Transverse colon (tissue), 4 donors: ENCODE results near the gene KCNN2.

Experiments used
- POLR2AphosphoS5 ChIP-seq, 3 donors: sonication (generic); formaldehyde crosslinking; IDR thresholded peaks; one replicate each; pipeline ENCODE4 v1.6.1; 2016; ENCODE audit warnings: antibody characterized with exemption in 3 of 3
- TF ChIP-seq, protein P1 (sequence below), 5 experiments: fragments of 200-600 bp in 3 of 5; fragments of 450-650 bp in 2 of 5; sonication (generic) in 3 of 5; IDR thresholded peaks; 1 replicate in 2 of 5; 2 replicates in 3 of 5; pipeline ENCODE4 v1.5.1; 2016 to 2017; ENCODE audit warnings: antibody characterized with exemption in 5 of 5, inconsistent platforms in 3 of 5, mild to moderate bottlenecking in 2 of 5, moderate library complexity in 1 of 5

DNA sequence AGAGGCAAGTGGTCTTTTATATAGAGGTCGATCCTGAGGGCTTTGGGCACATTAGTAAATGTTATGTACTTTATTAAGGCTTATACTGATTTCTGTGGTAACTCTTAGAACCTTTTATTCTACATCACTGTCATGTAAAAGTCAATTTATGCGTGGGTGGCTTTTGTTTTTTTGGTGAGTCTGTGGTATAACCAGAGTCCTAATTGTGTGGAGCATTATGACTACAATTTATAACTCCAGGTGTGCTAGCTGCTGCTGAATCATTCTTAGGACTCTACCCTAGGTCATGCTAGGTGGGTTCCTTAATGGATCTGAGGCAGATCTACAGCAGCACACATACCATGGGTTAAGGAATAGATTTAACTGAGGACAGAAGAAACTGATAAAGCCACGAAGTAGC is 33.9 kb upstream of the KCNN2 start:
- TF ChIP-seq, protein P1, sequence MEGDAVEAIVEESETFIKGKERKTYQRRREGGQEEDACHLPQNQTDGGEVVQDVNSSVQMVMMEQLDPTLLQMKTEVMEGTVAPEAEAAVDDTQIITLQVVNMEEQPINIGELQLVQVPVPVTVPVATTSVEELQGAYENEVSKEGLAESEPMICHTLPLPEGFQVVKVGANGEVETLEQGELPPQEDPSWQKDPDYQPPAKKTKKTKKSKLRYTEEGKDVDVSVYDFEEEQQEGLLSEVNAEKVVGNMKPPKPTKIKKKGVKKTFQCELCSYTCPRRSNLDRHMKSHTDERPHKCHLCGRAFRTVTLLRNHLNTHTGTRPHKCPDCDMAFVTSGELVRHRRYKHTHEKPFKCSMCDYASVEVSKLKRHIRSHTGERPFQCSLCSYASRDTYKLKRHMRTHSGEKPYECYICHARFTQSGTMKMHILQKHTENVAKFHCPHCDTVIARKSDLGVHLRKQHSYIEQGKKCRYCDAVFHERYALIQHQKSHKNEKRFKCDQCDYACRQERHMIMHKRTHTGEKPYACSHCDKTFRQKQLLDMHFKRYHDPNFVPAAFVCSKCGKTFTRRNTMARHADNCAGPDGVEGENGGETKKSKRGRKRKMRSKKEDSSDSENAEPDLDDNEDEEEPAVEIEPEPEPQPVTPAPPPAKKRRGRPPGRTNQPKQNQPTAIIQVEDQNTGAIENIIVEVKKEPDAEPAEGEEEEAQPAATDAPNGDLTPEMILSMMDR (IDR thresholded peaks at IDR 0.05): no peak
- no peak for TF ChIP-seq POLR2AphosphoS5 (IDR thresholded peaks at IDR 0.05)
